Measurements from ENCODE around the gene TP63.
"Not testable (repeated sequence)": the region's sequence is repeated elsewhere in the genome, so short reads cannot be mapped to it uniquely, and the experiment has no call there.

DNA sequence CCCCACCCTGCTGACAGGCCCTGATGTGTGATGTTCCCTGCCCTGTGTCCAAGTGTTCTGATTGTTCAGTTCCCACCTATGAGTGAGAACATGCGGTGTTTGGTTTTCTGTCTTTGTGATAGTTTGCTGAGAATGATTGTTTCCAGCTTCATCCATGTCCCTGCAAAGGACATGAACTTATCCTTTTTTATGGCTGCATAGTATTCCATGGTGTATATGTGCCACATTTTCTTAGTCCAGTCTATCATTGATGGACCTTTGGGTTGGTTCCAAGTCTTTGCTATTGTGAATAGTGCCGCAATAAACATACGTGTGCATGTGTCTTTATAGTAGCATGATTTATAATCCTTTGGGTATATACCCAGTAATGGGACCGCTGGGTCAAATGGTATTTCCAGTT is 119.8 kb downstream of the TP63 start:
- not testable (repeated sequence) for TF ChIP-seq POLR2AphosphoS5 (IDR thresholded peaks at IDR 0.05; ENCODE audit: insufficient read depth, low read depth, low read length); EZH2 (IDR thresholded peaks at IDR 0.05; ENCODE audit: borderline replicate concordance, low read depth, low read length, severe bottlenecking); MYC (IDR thresholded peaks at IDR 0.05; ENCODE audit: low read depth, low read length); POLR2A (IDR thresholded peaks at IDR 0.05; ENCODE audit: low read depth, low read length)
- TF ChIP-seq, protein P1, sequence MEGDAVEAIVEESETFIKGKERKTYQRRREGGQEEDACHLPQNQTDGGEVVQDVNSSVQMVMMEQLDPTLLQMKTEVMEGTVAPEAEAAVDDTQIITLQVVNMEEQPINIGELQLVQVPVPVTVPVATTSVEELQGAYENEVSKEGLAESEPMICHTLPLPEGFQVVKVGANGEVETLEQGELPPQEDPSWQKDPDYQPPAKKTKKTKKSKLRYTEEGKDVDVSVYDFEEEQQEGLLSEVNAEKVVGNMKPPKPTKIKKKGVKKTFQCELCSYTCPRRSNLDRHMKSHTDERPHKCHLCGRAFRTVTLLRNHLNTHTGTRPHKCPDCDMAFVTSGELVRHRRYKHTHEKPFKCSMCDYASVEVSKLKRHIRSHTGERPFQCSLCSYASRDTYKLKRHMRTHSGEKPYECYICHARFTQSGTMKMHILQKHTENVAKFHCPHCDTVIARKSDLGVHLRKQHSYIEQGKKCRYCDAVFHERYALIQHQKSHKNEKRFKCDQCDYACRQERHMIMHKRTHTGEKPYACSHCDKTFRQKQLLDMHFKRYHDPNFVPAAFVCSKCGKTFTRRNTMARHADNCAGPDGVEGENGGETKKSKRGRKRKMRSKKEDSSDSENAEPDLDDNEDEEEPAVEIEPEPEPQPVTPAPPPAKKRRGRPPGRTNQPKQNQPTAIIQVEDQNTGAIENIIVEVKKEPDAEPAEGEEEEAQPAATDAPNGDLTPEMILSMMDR (IDR thresholded peaks at IDR 0.05; ENCODE audit: extremely low read depth in 1 of 2, insufficient read depth in 1 of 2, low read depth in 1 of 2, low read length in 2 of 2), result not testable (repeated sequence)

All from endothelial cell of umbilical vein (primary cell).